Fibroblast of lung (primary cell): ENCODE results near the gene IGFL2. TPM values are rescaled to one million over a fixed set of nuclear protein-coding genes. Genes with fewer than 3 reads are reported as not detected.

ENCODE experiments used
- DNase-seq, 2 donors: peaks; one replicate each; pipeline versions ENCODE4 v3.0.0 to v3.0.0-alpha.2; 2010; ENCODE audit warnings: low read depth in 2 of 2
- H2AFZ ChIP-seq: 2 replicates; pipeline ENCODE4 v1.5.1; 2012; ENCODE audit warnings: low read length, control low read depth, inconsistent platforms
- H3K27ac ChIP-seq: 2 replicates; pipeline ENCODE4 v1.5.1; 2011; ENCODE audit warnings: low read length, control low read depth; ENCODE audit not compliant: insufficient read depth
- H3K27me3 ChIP-seq: 2 replicates; pipeline ENCODE4 v1.5.1; 2011; ENCODE audit warnings: mild to moderate bottlenecking, low read length; ENCODE audit not compliant: control insufficient read depth, insufficient read depth
- H3K36me3 ChIP-seq: 2 replicates; pipeline ENCODE4 v1.5.1; 2011; ENCODE audit warnings: low read length; ENCODE audit not compliant: control insufficient read depth, insufficient read depth
- H3K4me1 ChIP-seq: 2 replicates; pipeline ENCODE4 v1.5.1; 2011; ENCODE audit warnings: low read length; ENCODE audit not compliant: control insufficient read depth, insufficient read depth; ENCODE audit errors: extremely low read depth
- H3K4me2 ChIP-seq: 2 replicates; pipeline ENCODE4 v1.5.1; 2011; ENCODE audit warnings: low read length, control low read depth; ENCODE audit not compliant: insufficient read depth; ENCODE audit errors: extremely low read depth
- H3K4me3 ChIP-seq, 4 experiments: fragments of 200-600 bp in 1 of 4; sonication (generic) in 1 of 4; replicated peaks in 1 of 4; 2 replicates each; pipeline ENCODE4 v1.5.1; 2011 to 2016; ENCODE audit warnings: low read length in 4 of 4, low read depth in 3 of 4, mild to moderate bottlenecking in 3 of 4, control low read depth in 2 of 4, inconsistent platforms in 1 of 4, mixed read lengths in 1 of 4; ENCODE audit not compliant: insufficient read depth in 1 of 4; ENCODE audit errors: control extremely low read depth in 1 of 4
- H3K79me2 ChIP-seq: 2 replicates; pipeline ENCODE4 v1.5.1; 2012; ENCODE audit warnings: mild to moderate bottlenecking, low read length, inconsistent platforms; ENCODE audit not compliant: control insufficient read depth, insufficient read depth
- H3K9ac ChIP-seq: 2 replicates; pipeline ENCODE4 v1.5.1; 2011; ENCODE audit warnings: mild to moderate bottlenecking, low read length, control low read depth; ENCODE audit not compliant: insufficient read depth
- H3K9me3 ChIP-seq: 2 replicates; pipeline ENCODE4 v1.5.1; 2012; ENCODE audit warnings: low read depth, low read length; ENCODE audit not compliant: control insufficient read depth, insufficient read depth
- H4K20me1 ChIP-seq: 2 replicates; pipeline ENCODE4 v1.5.1; 2011; ENCODE audit warnings: low read length; ENCODE audit not compliant: control insufficient read depth, insufficient read depth; ENCODE audit errors: extremely low read depth
- CTCF ChIP-seq, 2 donors: IDR thresholded peaks in 1 of 2; conservative IDR thresholded peaks in 1 of 2; 1 replicate in 1 of 2; 2 replicates in 1 of 2; pipeline ENCODE4 v1.5.1; 2011 to 2012; ENCODE audit warnings: low read length in 2 of 2, control low read depth in 1 of 2, inconsistent platforms in 1 of 2, low read depth in 1 of 2, mild to moderate bottlenecking in 1 of 2
- EZH2 ChIP-seq: IDR thresholded peaks from 2 replicates; pipeline ENCODE4 v1.5.1; 2012; ENCODE audit warnings: low read length, control low read depth, mild to moderate bottlenecking; ENCODE audit errors: missing control alignments
- polyA plus RNA-seq, 2 donors: library from polyadenylated mRNA; depleted of rRNA in 1 of 2; stranded (reverse) in 1 of 2; unstranded in 1 of 2; fragments of >200 nt; gene quantifications; 2 replicates each; pipeline ENCODE4 v1.2.1, GENCODE V29; 2011 to 2012; ENCODE audit warnings: missing spikeins in 1 of 2
- total RNA-seq: library from RNA; depleted of rRNA; stranded (reverse); fragments of >200 nt; gene quantifications from 2 replicates; pipeline ENCODE4 v1.2.1, GENCODE V29; 2014

Gene IGFL2
- total and polyA plus RNA-seq, 2 donors (not counting 1 experiment from before 2014, with no cell fraction given): not detected

DNA sequence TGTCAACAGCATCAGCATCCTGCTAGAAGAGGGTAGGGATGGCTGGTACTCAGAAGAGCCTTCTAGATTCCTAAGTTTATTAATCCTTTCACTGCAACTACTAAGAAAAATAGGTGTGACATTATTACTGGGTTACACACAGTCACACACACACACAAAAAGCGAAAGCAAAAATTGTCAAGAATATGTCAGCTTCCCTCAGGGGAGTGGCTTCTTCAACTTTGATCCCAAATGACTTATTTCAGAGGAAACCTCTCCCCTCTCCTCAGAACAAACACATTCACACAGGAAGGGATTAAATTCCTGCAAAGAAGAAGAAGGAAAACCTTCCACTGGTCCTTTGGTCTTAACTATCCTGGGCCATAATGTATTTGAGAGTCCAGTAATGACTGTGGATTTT, 61.4 kb downstream of the IGFL2 start:
- peaks cover 6% of the 10 kb centered on the region for H3K27me3 ChIP-seq
- no peak for DNase-seq
- H2AFZ ChIP-seq: no peak overlapping the region

GRCh38 chr19:46210669-46211068, 62.6 kb downstream of the IGFL2 start:
- Histone ChIP-seq H3K27me3 (peaks cover 6% of the 10 kb centered on the region), H3K27ac (no peak overlapping the region)
- DNase-seq: no peak

More for the DNA sequence above, 61.4 kb downstream of the IGFL2 start:
- no peak overlapping the region for H3K9ac ChIP-seq
- H3K79me2 ChIP-seq: no peaks in the 10 kb centered on the region
- H3K4me2 ChIP-seq: no peak overlapping the region
- no peak overlapping the region for H3K27ac ChIP-seq
- H3K4me3 ChIP-seq: no peak overlapping the region
- no peaks in the 10 kb centered on the region for H3K9me3 ChIP-seq
- no peaks in the 10 kb centered on the region for H3K36me3 ChIP-seq
- no peaks in the 10 kb centered on the region for H4K20me1 ChIP-seq
- no peaks in the 10 kb centered on the region for H3K4me1 ChIP-seq
- TF ChIP-seq EZH2: no peak
- no peak for TF ChIP-seq CTCF (conservative IDR thresholded peaks at IDR 0.05 in 1 of 2, IDR thresholded peaks at IDR 0.05 in 1 of 2; ENCODE audit: low read depth in 1 of 2, low read length in 2 of 2)

More at GRCh38 chr19:46210669-46211068, 62.6 kb downstream of the IGFL2 start:
- Histone ChIP-seq H3K79me2 (no peaks in the 10 kb centered on the region), H3K4me1 (no peaks in the 10 kb centered on the region), H3K4me2 (no peak overlapping the region), H3K4me3 (no peak overlapping the region), H3K36me3 (no peaks in the 10 kb centered on the region), H3K9ac (no peak overlapping the region), H3K9me3 (no peaks in the 10 kb centered on the region), H4K20me1 (no peaks in the 10 kb centered on the region), H2AFZ (no peak overlapping the region)
- TF ChIP-seq EZH2 (no peak), CTCF (conservative IDR thresholded peaks at IDR 0.05 in 1 of 2, IDR thresholded peaks at IDR 0.05 in 1 of 2; ENCODE audit: low read depth in 1 of 2, low read length in 2 of 2) (no peak)

Other genes starting within 250 kb of the IGFL2 start
- 1.3 TPM in 2 replicates for gene MYPOP, start 245.6 kb upstream of the IGFL2 start, total RNA-seq
- 0.81 and 1.1 TPM in 2 replicates for gene MYPOP, start 245.6 kb upstream of the IGFL2 start, polyA plus RNA-seq
- not detected in 2 replicates for gene NANOS2, start 233.5 kb upstream of the IGFL2 start, total RNA-seq
- not detected in 2 replicates for gene NANOS2, start 233.5 kb upstream of the IGFL2 start, polyA plus RNA-seq
- gene NOVA2, start 174.4 kb upstream of the IGFL2 start, total RNA-seq: not detected in 2 replicates
- gene NOVA2, start 174.4 kb upstream of the IGFL2 start, polyA plus RNA-seq: 0.01 and 0.03 TPM in 2 replicates
- 5.6 and 8.9 TPM in 2 replicates for gene CCDC61, start 152.8 kb upstream of the IGFL2 start, total RNA-seq
- 4.5 and 5.0 TPM in 2 replicates for gene CCDC61, start 152.8 kb upstream of the IGFL2 start, polyA plus RNA-seq
- not detected in 2 replicates for gene PGLYRP1, start 125.2 kb upstream of the IGFL2 start, total RNA-seq
- gene PGLYRP1, start 125.2 kb upstream of the IGFL2 start, polyA plus RNA-seq: not detected in 2 replicates
- not detected in 2 replicates for gene IGFL4, start 107.2 kb upstream of the IGFL2 start, total RNA-seq
- gene IGFL4, start 107.2 kb upstream of the IGFL2 start, polyA plus RNA-seq: not detected in 2 replicates
- not detected in 2 replicates for gene IGFL3, start 23.6 kb upstream of the IGFL2 start, total RNA-seq
- gene IGFL3, start 23.6 kb upstream of the IGFL2 start, polyA plus RNA-seq: not detected in 2 replicates
- not detected in 2 replicates for gene IGFL1, start 81.5 kb downstream of the IGFL2 start, total RNA-seq
- not detected in 2 replicates for gene IGFL1, start 81.5 kb downstream of the IGFL2 start, polyA plus RNA-seq
- gene HIF3A, start 148.8 kb downstream of the IGFL2 start, total RNA-seq: 0.77 and 1.5 TPM in 2 replicates
- gene HIF3A, start 148.8 kb downstream of the IGFL2 start, polyA plus RNA-seq: 0.12 and 0.99 TPM in 2 replicates
- 35.2 and 46.9 TPM in 2 replicates for gene PPP5C, start 198.8 kb downstream of the IGFL2 start, total RNA-seq
- gene PPP5C, start 198.8 kb downstream of the IGFL2 start, polyA plus RNA-seq: 94.1 and 123 TPM in 2 replicates